ENCODE results near the gene AKNA. TPM values are rescaled to one million over a fixed set of nuclear protein-coding genes. Genes with fewer than 3 reads are reported as not detected.

Gene AKNA
- polyA plus RNA-seq, 1 experiment, result 7.0 TPM

- POLR2A ChIA-PET, result no interaction called here
- Histone ChIP-seq H3K27me3 (ENCODE audit: control insufficient read depth, insufficient read depth, low read length) (no peaks in the 10 kb centered on the region), H3K4me3 (ENCODE audit: low read depth, low read length) (no peak overlapping the region), H3K27ac (ENCODE audit: low read depth, low read length) (no peak overlapping the region), H3K9me3 (ENCODE audit: control insufficient read depth, insufficient read depth, low read length) (no peaks in the 10 kb centered on the region; the same call in 1 of the 2 replicates)
- TF ChIP-seq, protein P1, sequence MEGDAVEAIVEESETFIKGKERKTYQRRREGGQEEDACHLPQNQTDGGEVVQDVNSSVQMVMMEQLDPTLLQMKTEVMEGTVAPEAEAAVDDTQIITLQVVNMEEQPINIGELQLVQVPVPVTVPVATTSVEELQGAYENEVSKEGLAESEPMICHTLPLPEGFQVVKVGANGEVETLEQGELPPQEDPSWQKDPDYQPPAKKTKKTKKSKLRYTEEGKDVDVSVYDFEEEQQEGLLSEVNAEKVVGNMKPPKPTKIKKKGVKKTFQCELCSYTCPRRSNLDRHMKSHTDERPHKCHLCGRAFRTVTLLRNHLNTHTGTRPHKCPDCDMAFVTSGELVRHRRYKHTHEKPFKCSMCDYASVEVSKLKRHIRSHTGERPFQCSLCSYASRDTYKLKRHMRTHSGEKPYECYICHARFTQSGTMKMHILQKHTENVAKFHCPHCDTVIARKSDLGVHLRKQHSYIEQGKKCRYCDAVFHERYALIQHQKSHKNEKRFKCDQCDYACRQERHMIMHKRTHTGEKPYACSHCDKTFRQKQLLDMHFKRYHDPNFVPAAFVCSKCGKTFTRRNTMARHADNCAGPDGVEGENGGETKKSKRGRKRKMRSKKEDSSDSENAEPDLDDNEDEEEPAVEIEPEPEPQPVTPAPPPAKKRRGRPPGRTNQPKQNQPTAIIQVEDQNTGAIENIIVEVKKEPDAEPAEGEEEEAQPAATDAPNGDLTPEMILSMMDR (IDR thresholded peaks at IDR 0.05; ENCODE audit: low read depth, low read length), result no peak
- no peak for DNase-seq (ENCODE audit: low read depth, low spot score)
- CTCF ChIA-PET, result no interaction called here
Measured at GRCh38 chr9:114359801-114360200, 28.0 kb downstream of the AKNA start.

DNA sequence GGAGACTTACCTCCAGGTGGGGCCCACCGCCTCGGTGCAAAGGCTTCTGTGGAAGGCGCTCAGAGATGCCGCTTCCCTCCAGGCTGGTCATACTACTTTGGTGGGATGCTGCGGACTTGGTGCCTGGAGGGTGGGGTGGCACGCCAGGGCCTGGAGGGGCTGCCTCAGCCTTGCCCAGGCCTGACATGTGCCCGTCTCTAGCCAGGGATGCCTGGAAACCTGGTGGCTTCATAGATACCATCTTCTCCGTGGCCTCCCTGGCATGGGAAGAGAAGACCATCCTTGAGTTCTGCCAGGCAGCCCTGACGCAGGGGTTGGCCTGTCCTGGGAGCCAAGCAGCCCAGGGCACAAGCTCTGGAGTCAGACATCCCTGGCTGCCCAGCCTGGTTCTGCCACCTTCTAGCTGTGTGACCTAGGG lies 29.9 kb downstream of the AKNA start:
- Histone ChIP-seq H3K4me3 (ENCODE audit: low read depth, low read length) (no peak overlapping the region), H3K27ac (ENCODE audit: low read depth, low read length) (no peak overlapping the region), H3K9me3 (ENCODE audit: control insufficient read depth, insufficient read depth, low read length) (no peaks in the 10 kb centered on the region; the same call in 1 of the 2 replicates), H3K27me3 (ENCODE audit: control insufficient read depth, insufficient read depth, low read length) (no peaks in the 10 kb centered on the region)
- DNase-seq (ENCODE audit: low read depth, low spot score), result no peak
- ChIA-PET CTCF (no interaction called here), POLR2A (no interaction called here)
- TF ChIP-seq, protein P1 (IDR thresholded peaks at IDR 0.05; ENCODE audit: low read depth, low read length), result no peak

DNA sequence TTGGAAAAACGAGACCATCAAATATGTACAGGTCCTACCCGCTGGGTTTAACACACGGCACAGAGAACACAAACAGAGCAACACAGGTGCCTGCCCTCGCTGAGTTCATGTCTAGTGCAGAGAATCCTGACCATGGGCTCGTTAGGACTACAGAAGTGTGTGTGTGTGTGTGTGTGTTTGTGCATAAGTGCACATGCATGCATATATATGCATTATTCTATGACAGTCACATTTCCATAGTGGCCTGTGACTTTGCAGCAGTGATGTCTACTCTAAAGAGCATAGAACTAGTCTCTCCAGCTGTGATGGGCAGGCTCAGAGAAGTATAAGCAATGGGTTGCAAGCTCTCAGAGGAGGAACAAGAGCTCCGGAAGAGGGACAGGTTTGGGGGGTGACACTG lies 30.4 kb downstream of the AKNA start:
- DNase-seq (ENCODE audit: low read depth, low spot score), result no peak
- no peak overlapping the region for H3K4me3 ChIP-seq (ENCODE audit: low read depth, low read length)
- TF ChIP-seq, protein P1 (IDR thresholded peaks at IDR 0.05; ENCODE audit: low read depth, low read length), result no peak
- H3K27ac ChIP-seq (ENCODE audit: low read depth, low read length), result no peak overlapping the region
- ChIA-PET POLR2A (no interaction called here), CTCF (no interaction called here)
- no peaks in the 10 kb centered on the region; the same call in 1 of the 2 replicates for H3K9me3 ChIP-seq (ENCODE audit: control insufficient read depth, insufficient read depth, low read length)
- H3K27me3 ChIP-seq (ENCODE audit: control insufficient read depth, insufficient read depth, low read length), result no peaks in the 10 kb centered on the region

- Histone ChIP-seq H3K27me3 (ENCODE audit: control insufficient read depth, insufficient read depth, low read length) (no peaks in the 10 kb centered on the region), H3K9me3 (ENCODE audit: control insufficient read depth, insufficient read depth, low read length) (no peaks in the 10 kb centered on the region; the same call in 1 of the 2 replicates), H3K4me3 (ENCODE audit: low read depth, low read length) (no peak overlapping the region), H3K27ac (ENCODE audit: low read depth, low read length) (no peak overlapping the region)
- TF ChIP-seq, protein P1 (IDR thresholded peaks at IDR 0.05; ENCODE audit: low read depth, low read length), result no peak
- CTCF ChIA-PET, result no interaction called here
- DNase-seq (ENCODE audit: low read depth, low spot score), result no peak
- POLR2A ChIA-PET, result no interaction called here
Measured at GRCh38 chr9:114356792-114357191, 31.0 kb downstream of the AKNA start.

- TF ChIP-seq, protein P1 (IDR thresholded peaks at IDR 0.05; ENCODE audit: low read depth, low read length), result no peak
- CTCF ChIA-PET, result no interaction called here
- Histone ChIP-seq H3K27me3 (ENCODE audit: control insufficient read depth, insufficient read depth, low read length) (no peaks in the 10 kb centered on the region), H3K9me3 (ENCODE audit: control insufficient read depth, insufficient read depth, low read length) (no peaks in the 10 kb centered on the region; the same call in 1 of the 2 replicates), H3K4me3 (ENCODE audit: low read depth, low read length) (no peak overlapping the region), H3K27ac (ENCODE audit: low read depth, low read length) (no peak overlapping the region)
- no peak for DNase-seq (ENCODE audit: low read depth, low spot score)
- POLR2A ChIA-PET, result no interaction called here
Measured at GRCh38 chr9:114355821-114356220, 32.0 kb downstream of the AKNA start.

Measured in AG04450 (cell line).